ENCODE measurements around the gene DNAJC4.

DNAJC4 gene

GRCh38 chr11:64275031-64275800, 44.9 kb downstream of the DNAJC4 start:
- no peak for DNase-seq (ENCODE audit: low read depth in 2 of 2, low spot score in 1 of 2)

GRCh38 chr11:64275841-64276240, 45.5 kb downstream of the DNAJC4 start:
- DNase-seq (ENCODE audit: low read depth in 2 of 2, low spot score in 1 of 2): no peak

- no peak for DNase-seq (ENCODE audit: low read depth in 2 of 2, low spot score in 1 of 2)
Measured at GRCh38 chr11:64276653-64277431, 46.5 kb downstream of the DNAJC4 start.

GRCh38 chr11:64278576-64279190, 48.3 kb downstream of the DNAJC4 start:
- no peak for DNase-seq (ENCODE audit: low read depth in 2 of 2, low spot score in 1 of 2)

- no peak for DNase-seq (ENCODE audit: low read depth in 2 of 2, low spot score in 1 of 2)
Measured at GRCh38 chr11:64281957-64282770, 51.8 kb downstream of the DNAJC4 start.

GRCh38 chr11:64283092-64283491, 52.7 kb downstream of the DNAJC4 start:
- no peak for DNase-seq (ENCODE audit: low read depth in 2 of 2, low spot score in 1 of 2)
